ENCODE results near the gene CSK.

GRCh38 chr15:74843891-74844299, 62.0 kb downstream of the CSK start:
- TF ChIP-seq CTCF (IDR thresholded peaks at IDR 0.05): no peak
- no peak for TF ChIP-seq POLR2A (IDR thresholded peaks at IDR 0.05)

Measured in esophagus squamous epithelium (tissue), 4 donors.